Measurements from ENCODE around the gene MPST.

Gene MPST

DNA sequence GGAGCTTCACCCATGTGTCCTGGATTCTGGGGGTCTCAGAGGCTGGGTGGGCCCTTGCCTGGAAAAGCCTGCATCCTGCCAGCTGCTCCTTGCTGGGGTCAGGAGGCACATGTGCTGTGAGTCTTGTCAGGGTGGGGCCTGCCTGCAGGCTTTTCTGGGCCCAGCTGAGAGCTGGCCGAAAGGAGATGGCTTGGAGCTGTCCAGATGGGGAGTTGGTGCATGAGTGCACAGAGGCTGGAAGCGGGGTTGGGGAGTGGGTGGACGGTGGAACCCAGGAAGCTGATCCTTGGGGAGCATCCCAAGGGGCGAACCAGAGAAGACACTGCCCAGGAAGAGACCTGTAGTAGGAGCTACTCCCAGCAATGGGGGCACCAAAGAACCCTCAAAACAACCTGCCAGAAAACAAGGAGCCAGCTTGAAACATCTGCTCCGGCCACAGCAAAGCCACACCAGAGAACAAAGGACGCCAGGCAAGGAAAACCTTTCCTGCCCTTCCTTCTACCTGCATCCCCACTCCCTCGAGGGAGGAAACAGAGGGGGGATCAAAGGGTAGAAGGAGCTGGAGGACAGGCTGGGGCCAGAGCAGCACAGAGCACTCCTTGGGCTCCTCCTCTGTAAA lies 23.8 kb downstream of the MPST start:
- in situ Hi-C loops (cut with HindIII; ENCODE audit: low sequenced_read_pairs) = no loop called here

DNA sequence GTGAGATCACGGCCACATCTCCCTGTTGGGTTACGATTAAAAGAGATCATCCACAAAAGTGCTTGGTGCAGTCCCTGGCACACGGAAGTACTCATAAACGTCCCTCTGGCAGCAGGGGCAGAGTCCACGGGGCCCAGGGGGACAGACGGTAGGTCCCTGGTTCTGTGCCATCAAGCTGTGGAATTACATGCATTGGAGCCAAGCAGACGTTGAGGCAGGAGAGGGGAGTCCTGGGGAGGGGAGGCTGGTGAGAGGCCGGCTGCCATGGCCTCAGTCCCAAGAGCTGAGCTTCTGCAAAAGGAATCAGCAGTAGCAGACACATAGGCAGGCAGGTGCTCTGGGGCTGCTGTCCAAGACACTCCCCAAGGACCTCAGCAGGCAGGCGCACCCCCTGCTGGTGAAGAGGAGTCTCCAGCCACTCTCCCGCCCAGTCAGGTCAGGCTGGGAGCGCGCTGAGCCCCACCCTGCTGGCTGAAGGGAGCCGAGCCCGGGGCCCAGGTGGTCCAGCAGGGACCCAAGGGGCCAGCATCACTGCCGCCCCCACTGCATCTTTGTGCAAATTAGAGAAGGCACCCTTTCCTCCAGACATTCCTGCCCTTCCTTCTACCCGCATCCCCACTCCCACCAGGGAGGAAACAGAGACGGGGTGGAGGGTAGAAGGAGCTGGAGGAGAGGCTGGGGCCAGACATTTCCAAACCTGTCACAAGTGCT lies 24.4 kb downstream of the MPST start:
- in situ Hi-C loops (cut with HindIII; ENCODE audit: low sequenced_read_pairs) = no loop called here

DNA sequence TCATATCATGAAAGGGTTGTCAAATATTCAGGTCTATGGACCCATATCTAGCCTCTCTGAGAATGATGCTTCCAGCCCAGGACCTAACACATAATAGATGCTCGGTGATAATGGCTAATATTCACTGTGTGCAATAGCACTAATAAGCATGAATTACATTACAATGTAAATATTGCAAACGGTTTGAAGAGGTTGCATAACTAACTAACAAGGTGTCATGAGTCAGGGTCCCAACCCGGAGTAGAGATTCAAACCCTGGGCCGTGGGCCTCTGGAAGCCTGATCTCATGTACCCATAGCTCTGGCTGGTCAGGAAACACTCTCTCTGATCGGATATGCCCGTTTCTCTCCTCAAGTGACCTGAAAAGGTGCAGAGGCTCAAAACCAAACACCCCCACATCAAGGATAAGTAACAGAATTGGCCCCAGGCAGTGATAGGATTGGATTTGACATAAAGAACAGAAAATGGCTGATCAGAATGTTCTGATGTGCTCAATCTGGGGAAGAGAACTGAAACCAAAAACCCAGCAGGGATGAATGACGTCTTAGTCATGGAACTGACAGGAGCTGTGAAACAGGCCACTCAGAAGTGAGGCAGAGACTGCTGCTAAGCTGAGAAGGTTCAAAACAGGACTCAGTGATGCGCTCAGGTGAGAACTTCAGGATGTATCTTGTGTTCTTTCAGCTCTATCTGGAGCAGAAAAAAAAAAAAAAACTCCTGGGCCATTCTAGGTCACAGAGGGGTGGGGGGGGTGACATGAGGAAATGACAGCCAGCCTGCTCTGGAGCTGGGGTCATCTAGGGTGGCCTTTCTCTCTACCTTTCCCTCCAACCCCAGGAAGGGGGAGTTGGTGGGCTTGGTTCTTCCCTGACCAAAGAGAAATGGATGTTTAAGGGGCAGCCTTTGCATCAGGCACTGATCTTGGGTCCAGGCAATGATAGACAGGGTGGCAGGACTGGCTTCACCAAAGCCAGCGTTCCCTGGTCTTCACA lies 25.4 kb downstream of the MPST start:
- in situ Hi-C loops (cut with HindIII; ENCODE audit: low sequenced_read_pairs) = no loop called here

DNA sequence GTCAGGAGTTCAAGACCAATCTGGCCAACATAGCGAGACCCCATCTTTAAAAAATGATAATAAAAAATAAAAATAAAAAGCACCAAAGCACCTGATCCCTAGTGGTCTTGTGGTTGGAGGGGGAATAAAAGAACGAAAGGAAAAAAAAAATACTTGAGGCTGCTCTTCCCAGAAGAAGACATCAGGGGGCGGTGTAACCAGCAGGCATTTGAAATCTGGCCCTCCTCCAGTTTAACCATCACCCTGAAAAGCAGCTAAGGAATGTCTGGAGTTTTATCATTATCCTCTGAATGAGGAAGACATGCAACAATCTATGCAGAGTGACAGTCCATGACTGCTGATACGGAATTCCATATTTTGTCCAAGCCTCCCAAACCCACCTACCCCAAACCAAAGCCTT lies 26.4 kb downstream of the MPST start:
- in situ Hi-C loops (cut with HindIII; ENCODE audit: low sequenced_read_pairs) = no loop called here

DNA sequence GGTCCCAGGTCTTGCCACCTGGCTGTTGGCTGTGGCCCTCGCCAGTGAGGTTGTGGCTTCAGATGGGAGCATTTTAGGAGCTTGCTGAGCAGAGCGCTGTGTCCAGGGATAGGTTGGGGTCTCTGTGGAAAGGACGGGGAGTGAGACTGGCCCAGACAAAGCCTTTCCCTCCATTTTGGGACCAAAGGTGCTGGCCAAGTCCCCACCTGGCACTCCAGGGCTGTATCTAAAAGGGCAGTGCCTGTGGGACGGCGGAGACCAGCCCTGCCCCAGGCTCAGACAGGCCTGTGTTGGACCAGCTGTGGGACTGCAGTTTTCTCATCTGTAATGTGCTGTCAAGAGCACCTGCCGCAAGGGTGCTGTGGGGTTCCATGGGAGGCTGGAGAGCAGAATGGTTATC lies 27.0 kb downstream of the MPST start:
- in situ Hi-C loops (cut with HindIII; ENCODE audit: low sequenced_read_pairs) = no loop called here

DNA sequence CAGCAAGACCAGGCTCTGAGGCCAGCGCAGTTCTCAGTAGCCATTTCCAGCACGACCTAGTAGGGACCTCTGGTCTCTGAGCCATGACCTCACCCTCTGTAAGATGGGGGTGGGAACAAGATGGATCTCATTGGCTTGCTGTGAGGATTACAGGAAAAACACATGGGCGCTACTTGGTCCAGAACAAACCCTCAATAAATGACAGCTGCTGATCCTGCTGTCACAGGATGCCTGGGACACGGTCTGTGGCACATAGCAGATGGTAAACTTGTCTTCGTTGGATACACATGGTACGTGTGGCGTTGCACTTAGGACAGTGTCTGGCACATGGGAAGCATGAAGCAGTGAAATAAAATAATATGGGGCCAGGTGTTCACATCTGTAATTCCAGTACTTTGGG lies 27.5 kb downstream of the MPST start:
- in situ Hi-C loops (cut with HindIII; ENCODE audit: low sequenced_read_pairs) = no loop called here

DNA sequence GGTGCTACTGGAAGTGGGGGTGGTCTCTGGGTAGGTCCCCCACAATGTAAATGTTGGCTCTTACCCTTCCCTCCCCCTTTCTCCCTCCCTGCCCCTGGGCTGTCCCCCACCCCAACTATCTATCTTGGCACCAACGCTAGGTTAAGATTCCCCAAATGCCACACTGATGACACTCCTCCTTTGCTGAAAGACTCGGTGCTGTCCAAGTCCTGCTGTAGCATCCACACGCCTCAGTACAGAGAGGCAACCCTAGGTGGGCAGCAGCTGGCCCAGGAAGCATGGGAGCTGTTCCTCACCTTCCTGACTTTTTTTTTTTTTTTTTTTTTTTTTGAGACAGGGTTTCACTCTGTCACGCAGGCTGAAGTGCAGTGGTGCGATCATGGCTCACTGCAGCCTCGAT lies 28.6 kb downstream of the MPST start:
- in situ Hi-C loops (cut with HindIII; ENCODE audit: low sequenced_read_pairs) = no loop called here

DNA sequence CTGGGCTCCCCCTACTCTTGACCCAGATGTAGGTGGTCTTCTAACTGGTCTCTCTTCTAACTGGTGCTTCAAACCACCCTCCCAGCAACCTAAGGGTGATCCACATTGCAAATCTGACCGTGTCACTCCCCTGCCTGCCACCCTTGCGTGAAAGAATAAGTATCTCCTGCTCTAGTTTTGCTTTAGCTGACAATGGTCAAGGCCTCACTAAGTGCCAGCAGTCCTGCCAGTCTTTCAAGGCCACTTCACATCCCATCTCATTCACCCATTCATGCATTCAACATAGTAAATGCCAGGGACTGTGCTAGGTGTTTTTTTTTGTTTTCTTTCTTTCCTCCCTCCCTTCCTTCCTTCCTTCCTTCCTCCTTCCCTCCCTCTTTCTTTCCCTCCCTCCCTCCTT lies 29.7 kb downstream of the MPST start:
- in situ Hi-C loops (cut with HindIII; ENCODE audit: low sequenced_read_pairs) = no loop called here

DNA sequence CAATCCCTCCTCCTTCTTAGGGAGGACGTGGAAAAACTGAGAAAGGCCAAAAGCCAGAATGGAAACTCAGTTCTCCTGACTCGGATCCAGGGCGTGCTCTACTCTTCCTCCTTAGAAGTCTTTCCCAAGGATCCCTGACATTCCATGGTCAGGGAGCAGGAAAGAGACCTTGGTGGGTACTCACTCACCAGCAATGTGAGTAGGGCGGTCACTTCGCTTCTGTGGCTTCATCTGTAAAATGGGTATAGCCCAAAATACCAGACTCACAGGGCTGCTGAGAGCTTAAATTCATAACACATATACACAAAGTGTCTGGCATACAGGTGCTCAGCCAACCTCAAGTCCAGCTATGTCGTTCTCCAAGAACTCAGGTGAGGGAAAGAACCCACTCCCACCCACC lies 31.4 kb downstream of the MPST start:
- in situ Hi-C loops (cut with HindIII; ENCODE audit: low sequenced_read_pairs) = loop anchor here (10.0 kb wide), 1 partner anchor 134 kb away; the partner anchor contains the start of gene C1QTNF6

DNA sequence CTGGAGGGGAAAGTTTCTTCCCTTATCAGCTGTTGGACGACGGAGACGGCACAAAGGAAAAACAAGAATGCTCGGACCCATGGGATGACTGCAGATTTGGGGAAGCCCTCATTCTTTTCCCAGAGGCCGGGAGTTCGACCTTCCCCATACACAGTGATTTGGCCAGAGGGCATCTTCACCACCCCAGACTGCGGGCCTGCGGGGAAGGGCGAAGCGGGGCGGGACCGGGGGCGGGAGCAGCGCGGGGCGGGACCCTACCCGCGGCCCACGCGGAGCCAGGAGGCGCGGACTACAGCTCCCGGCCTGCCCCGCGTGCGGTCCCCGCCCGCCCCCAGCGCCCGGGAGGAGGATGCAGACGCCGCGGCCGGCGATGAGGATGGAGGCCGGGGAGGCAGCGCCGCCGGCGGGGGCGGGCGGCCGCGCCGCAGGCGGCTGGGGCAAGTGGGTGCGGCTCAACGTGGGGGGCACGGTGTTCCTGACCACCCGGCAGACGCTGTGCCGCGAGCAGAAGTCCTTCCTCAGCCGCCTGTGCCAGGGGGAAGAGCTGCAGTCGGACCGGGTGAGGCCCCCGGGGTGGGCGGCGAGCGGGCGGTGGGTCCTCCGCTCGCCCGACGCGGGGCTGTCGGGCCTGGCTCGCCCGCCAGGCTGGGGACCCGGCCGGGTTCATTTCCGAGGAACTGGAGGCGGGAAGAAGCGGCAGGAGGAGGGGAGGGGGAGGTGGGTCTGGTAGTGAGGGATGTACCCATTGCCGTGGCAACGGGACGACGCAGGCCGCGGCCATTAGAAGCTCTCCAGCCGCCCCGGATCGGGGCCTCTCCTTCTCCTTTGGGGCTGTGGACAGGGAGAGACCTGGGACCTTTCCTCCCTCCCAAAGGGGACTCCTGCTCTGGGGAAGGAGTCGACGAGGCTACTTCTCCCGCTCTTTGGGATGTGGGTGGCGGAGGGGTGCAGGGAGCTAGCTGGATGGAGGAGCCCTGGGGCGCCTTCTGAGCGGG lies 32.1 kb downstream of the MPST start, which contains the start of gene KCTD17:
KCTD17 (plus strand) TSS at position 352 of the 995 bp plus-strand sequence; CDS start at position 371, 19 bp downstream.
- in situ Hi-C loops (cut with HindIII; ENCODE audit: low sequenced_read_pairs) = loop anchor here (10.0 kb wide), 1 partner anchor 133 kb away; the partner anchor contains the start of gene C1QTNF6

DNA sequence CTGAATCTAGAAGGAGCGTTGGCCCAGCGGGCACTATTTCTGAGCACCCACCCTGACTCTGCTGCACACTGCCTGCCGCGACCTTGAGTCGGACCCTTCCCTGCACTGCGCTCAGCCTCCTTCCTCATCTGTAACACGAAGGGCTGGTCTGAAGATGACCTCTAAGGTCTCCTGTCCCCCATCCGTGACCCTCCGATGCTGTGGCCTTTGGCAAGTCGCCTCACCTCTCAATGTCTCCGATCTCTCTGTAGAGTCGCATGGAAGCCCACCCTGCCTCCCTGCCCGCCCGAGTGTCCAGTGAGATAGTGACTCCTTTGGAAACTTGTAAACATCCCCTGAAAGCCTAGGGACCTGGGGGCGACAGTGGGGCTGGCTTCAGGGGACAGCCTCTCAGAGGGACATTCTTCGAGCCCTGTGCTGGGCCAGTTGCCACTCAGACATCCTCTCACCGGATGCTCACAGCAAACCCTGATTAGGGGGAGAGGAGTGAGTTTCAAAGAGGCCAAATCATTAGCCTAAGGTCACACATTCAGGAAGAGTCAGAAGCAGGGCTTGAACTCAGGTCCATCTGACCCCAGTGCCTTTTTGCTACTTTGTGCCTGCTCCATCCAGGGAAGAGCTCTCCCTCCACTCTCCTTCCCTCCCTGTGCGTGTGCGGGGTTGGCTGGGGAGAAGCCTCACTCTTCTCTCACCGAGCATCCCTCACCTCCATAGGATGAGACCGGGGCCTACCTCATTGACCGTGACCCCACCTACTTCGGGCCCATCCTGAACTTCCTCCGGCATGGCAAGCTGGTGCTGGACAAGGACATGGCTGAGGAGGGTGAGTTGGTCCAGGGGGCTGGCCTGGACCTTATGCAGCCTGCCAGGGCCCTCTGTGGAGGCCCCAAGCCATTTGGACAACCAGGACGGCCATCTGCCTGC lies 33.1 kb downstream of the MPST start:
- in situ Hi-C loops (cut with HindIII; ENCODE audit: low sequenced_read_pairs) = loop anchor here (10.0 kb wide), 1 partner anchor 132 kb away; the partner anchor contains the start of gene C1QTNF6

DNA sequence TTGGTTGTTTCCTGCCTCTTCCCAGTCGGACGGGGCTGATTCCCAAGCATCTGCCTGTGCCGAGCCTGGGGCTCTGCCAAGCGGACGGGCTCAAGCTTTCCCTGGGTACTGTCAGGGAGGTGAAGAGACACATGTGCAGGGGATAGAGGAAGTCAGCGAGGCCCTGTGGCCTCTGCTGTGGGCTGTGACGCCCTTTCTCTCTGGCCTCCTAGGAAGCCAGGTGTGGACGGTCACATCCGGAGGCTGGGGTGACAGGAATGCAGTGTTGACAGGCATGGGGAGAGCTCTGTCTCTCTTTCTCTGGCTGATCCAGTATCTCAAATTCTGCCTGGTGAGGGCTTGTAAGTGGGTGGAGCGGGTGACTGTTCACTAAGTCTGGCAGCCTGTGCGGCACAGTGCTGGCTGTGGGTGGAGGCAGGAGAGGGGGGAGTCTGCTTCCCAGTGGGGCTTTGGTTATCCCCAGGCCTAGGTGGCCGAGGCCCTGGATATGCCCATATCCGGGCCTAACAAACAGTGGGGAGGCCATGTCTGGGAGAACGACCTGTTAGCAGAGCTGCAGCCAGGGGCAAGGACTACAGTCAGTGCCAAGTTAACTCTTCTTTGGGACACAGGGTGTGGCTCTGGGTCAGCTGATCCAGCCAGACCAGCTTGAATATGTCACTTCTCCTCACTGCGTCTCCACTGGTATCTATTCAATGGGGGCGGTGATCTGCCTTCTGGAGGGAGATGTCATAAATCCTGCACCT lies 33.9 kb downstream of the MPST start:
- in situ Hi-C loops (cut with HindIII; ENCODE audit: low sequenced_read_pairs) = loop anchor here (10.0 kb wide), 1 partner anchor 131 kb away; the partner anchor contains the start of gene C1QTNF6

DNA sequence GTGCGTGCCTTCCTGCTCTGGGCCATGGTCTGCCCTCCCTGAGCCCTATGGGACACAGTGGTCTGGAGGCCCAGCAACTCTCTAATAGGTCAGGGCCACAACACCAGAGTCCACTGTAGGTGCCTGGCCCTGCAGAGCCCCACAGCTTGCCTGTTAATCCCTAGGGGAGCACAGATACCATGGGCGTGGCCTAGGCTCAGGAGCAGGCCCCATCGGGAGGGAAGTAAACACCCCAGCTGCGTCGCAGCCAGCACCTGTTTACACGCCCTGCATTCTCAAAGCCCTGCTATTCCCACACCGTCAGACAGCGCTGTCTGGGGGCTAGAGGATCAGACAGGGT lies 34.5 kb downstream of the MPST start:
- in situ Hi-C loops (cut with HindIII; ENCODE audit: low sequenced_read_pairs) = loop anchor here (10.0 kb wide), 1 partner anchor 131 kb away; the partner anchor contains the start of gene C1QTNF6

DNA sequence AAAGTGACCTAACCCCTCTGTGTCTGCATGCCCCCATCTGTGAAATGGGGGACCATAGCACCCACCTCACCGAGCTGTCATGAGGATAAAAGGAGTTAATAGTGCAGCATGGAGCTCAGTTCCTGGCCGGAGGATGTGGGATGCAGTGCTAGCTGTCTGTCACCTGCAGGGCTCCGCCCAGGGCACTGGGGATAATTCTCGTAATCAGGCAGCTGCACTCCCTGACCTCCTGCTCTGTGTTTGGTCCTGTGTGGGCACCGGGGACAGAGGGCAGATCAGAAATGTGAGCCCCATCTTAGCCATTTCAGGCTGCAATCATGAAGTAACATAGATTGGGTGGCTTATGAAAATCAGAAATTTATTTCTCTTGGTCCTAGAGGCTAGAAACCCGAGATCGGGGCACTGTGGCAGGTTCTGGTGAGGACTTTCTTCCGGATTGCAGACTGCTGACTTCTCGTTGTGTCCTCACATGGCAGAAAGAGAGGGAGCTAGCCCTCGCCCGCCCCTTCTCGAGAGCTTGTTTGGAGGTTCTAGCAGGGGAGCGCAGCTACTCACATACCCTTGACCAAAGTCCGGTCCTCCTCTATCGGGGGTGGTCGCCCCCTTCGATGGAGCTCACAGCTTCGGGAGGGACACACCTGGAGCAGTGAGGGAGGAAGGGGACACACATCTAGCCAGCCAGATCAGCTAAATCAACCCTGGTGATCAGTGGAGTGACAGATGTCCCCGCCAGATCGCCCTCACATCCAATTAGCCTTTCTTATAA lies 35.2 kb downstream of the MPST start:
- in situ Hi-C loops (cut with HindIII; ENCODE audit: low sequenced_read_pairs) = loop anchor here (10.0 kb wide), 1 partner anchor 130 kb away; the partner anchor contains the start of gene C1QTNF6

DNA sequence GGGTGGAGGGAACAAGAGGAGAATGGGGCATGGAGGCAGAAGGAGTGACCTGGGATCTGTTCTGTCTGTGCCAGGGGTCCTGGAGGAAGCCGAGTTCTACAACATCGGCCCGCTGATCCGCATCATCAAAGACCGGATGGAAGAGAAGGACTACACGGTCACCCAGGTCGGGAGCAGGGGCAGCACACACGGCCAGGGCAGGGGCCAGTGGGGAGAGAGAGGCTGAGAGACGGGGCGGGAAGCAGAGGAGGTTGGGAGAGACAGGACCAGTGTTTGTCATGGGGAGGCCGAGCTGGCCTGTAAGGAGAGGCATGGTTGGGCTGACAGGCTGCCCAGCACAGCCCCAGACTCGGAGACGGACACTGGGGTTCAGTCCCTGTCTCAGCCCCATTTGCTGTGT lies 36.7 kb downstream of the MPST start:
- in situ Hi-C loops (cut with HindIII; ENCODE audit: low sequenced_read_pairs) = loop anchor here (10.0 kb wide), 1 partner anchor 129 kb away; the partner anchor contains the start of gene C1QTNF6

DNA sequence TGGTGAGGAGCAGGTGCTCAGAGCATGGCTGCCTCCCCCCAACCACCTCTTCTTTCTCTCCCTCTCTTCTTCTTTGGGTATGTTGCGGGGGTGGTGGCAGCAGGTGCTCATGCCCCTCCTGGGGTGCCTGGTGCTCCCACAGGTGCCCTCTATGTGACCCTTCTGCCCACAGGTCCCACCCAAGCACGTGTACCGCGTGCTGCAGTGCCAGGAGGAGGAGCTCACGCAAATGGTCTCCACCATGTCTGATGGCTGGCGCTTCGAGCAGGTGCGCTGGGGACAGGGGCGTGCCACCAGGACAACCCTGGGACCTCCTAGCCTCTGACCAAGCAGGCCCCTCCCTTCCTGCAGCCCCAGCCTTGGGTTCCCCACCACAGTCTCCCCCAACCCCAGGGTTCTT lies 37.7 kb downstream of the MPST start:
- in situ Hi-C loops (cut with HindIII; ENCODE audit: low sequenced_read_pairs) = loop anchor here (10.0 kb wide), 1 partner anchor 128 kb away; the partner anchor contains the start of gene C1QTNF6

Data from DLD1 (cell line).